HG02981 (cell line): ENCODE measurements around the gene TNNT2.

ENCODE experiments used
- ATAC-seq: cut with Tn5 transposase; IDR thresholded peaks from one replicate; pipeline ENCODE4 v1.9.1; 2021; ENCODE audit warnings: mild to moderate bottlenecking, moderate library complexity; ENCODE audit not compliant: unreplicated experiment

TNNT2 gene

GRCh38 chr1:201335901-201336300, 41.6 kb downstream of the TNNT2 start:
- ATAC-seq, result no peak

- ATAC-seq, result no peak
Observed at GRCh38 chr1:201335174-201335870, 42.2 kb downstream of the TNNT2 start.

GRCh38 chr1:201334325-201335173, 42.9 kb downstream of the TNNT2 start:
- ATAC-seq, result no peak

GRCh38 chr1:201332616-201333335, 44.7 kb downstream of the TNNT2 start:
- no peak for ATAC-seq

GRCh38 chr1:201332021-201332420, 45.5 kb downstream of the TNNT2 start:
- no peak for ATAC-seq

- no peak for ATAC-seq
Observed at GRCh38 chr1:201331166-201331565, 46.3 kb downstream of the TNNT2 start.

- no peak for ATAC-seq
Observed at GRCh38 chr1:201330541-201330940, 46.9 kb downstream of the TNNT2 start.

- no peak for ATAC-seq
Observed at GRCh38 chr1:201329801-201330200, 47.7 kb downstream of the TNNT2 start.

GRCh38 chr1:201329286-201329685, 48.2 kb downstream of the TNNT2 start:
- no peak for ATAC-seq

GRCh38 chr1:201328576-201328975, 48.9 kb downstream of the TNNT2 start:
- no peak for ATAC-seq

- no peak for ATAC-seq
Observed at GRCh38 chr1:201327687-201328240, 49.7 kb downstream of the TNNT2 start.

GRCh38 chr1:201326710-201327109, 50.8 kb downstream of the TNNT2 start:
- ATAC-seq, result no peak

GRCh38 chr1:201325678-201326060, 51.8 kb downstream of the TNNT2 start:
- no peak for ATAC-seq

- ATAC-seq, result no peak
Observed at GRCh38 chr1:201324821-201325677, 52.4 kb downstream of the TNNT2 start.

GRCh38 chr1:201324306-201324705, 53.2 kb downstream of the TNNT2 start:
- no peak for ATAC-seq

GRCh38 chr1:201322653-201323510, 54.6 kb downstream of the TNNT2 start:
- no peak for ATAC-seq

GRCh38 chr1:201321826-201322390, 55.6 kb downstream of the TNNT2 start:
- no peak for ATAC-seq

- ATAC-seq, result no peak
Observed at GRCh38 chr1:201320168-201320788, 57.2 kb downstream of the TNNT2 start.

- no peak for ATAC-seq
Observed at GRCh38 chr1:201319631-201320030, 57.8 kb downstream of the TNNT2 start.
